Gastrocnemius medialis (tissue), 4 donors: ENCODE results near the gene MYO3B. TPM values are rescaled to one million over a fixed set of nuclear protein-coding genes. Genes with fewer than 3 reads are reported as not detected.
"Not testable (repeated sequence)": the region's sequence is repeated elsewhere in the genome, so short reads cannot be mapped to it uniquely, and the experiment has no call there.

Source experiments
- ATAC-seq, 2 donors: fragments of 150-250 bp; one replicate each; pipeline ENCODE4 v1.9.1; 2016
- DNase-seq, 2 donors: peaks; one replicate each; pipeline ENCODE4 v3.0.0-alpha.2; 2019
- H3K27ac ChIP-seq, 4 donors: fragments of 200-600 bp; sonication (generic); 1 replicate in 1 of 4; 2 replicates in 3 of 4; pipeline ENCODE4 v1.5.1; 2016 to 2018; ENCODE audit warnings: mild to moderate bottlenecking in 2 of 4, moderate library complexity in 1 of 4
- H3K27me3 ChIP-seq, 3 donors: fragments of 200-600 bp; sonication (generic) in 2 of 3; 1 replicate in 1 of 3; 2 replicates in 2 of 3; pipeline versions ENCODE4 v1.5.1 to v1.6.0; 2016 to 2019; ENCODE audit warnings: mild to moderate bottlenecking in 1 of 3, moderate library complexity in 1 of 3
- H3K36me3 ChIP-seq, 2 donors: fragments of 200-600 bp; sonication (generic) in 1 of 2; one replicate each; pipeline ENCODE4 v1.5.1; 2017 to 2018
- H3K4me1 ChIP-seq, 2 donors: fragments of 200-600 bp; sonication (generic) in 1 of 2; one replicate each; pipeline ENCODE4 v1.5.1; 2016 to 2017; ENCODE audit warnings: mild to moderate bottlenecking in 2 of 2
- H3K4me3 ChIP-seq, 4 donors: fragments of 200-600 bp; sonication (generic) in 3 of 4; 1 replicate in 1 of 4; 2 replicates in 3 of 4; pipeline ENCODE4 v1.5.1; 2016 to 2019; ENCODE audit warnings: mild to moderate bottlenecking in 2 of 4
- H3K9me3 ChIP-seq, 3 donors: fragments of 200-600 bp; sonication (generic) in 2 of 3; 1 replicate in 1 of 3; 2 replicates in 2 of 3; pipeline ENCODE4 v1.5.1; 2016 to 2019
- POLR2A ChIP-seq, 2 donors: fragments of 450-650 bp; IDR thresholded peaks; one replicate each; pipeline ENCODE4 v1.6.1; 2017; ENCODE audit warnings: antibody characterized with exemption in 2 of 2, mild to moderate bottlenecking in 2 of 2, moderate library complexity in 2 of 2
- in situ Hi-C, 4 donors: fragments of 200-750 bp; cut with MboI; loops; one replicate each; pipeline versions ENCODE4 v1.15.0 to v1.8.0; 2017; ENCODE audit warnings: low sequenced_read_pairs in 4 of 4
- intact Hi-C: fragments of 100-400 bp; cut with DNase I; formaldehyde crosslinking; loops from one replicate; pipeline ENCODE4 v1.15.1; 2023; ENCODE audit warnings: low total_unique reads
- total RNA-seq, 4 donors: library from RNA; depleted of rRNA; stranded (reverse); fragments of >200 nt; gene quantifications; one replicate each; pipeline versions ENCODE4 v1.1.0 to v1.2.3, GENCODE V29; 2016
- TF ChIP-seq, protein P1 (sequence below), 5 experiments: fragments of 450-650 bp in 3 of 5; fragments of 200-600 bp in 2 of 5; sonication (generic) in 2 of 5; IDR thresholded peaks in 4 of 5; conservative IDR thresholded peaks in 1 of 5; 1 replicate in 4 of 5; 2 replicates in 1 of 5; pipeline ENCODE4 v1.5.1; 2016 to 2019; ENCODE audit warnings: antibody characterized with exemption in 5 of 5, mild to moderate bottlenecking in 3 of 5, moderate library complexity in 3 of 5

Gene MYO3B
- total RNA-seq, 4 donors from 2014 or later, result 0.07 to 0.27 TPM; not detected in 2

DNA sequence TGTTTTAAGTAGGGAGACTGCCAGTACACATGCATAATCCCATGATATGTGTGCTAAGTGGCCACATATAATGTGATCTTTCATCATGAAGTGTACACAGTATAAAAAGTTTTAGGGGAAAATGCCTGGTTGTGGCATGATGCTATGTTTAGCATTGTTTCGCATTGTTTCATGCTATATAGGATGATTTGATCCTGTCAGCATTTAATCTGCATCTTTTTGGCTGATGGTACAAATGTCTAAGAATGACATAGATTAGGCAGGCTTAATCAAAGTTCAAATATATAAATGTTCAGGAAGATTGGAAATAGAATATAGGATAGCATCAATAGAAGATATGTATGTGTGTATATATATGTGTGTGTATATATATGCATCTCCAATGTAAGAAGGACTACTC lies 83.6 kb downstream of the MYO3B start:
- in situ Hi-C loops (no loop called here), intact Hi-C loops (no loop called here)
- no peaks in the 10 kb centered on the region for H3K4me1 ChIP-seq
- no peaks in the 10 kb centered on the region for H3K36me3 ChIP-seq
- H3K27me3 ChIP-seq, result no peaks in the 10 kb centered on the region
- ATAC-seq (no peak), DNase-seq (no peak)
- H3K4me3 ChIP-seq, result no peak overlapping the region
- TF ChIP-seq, protein P1, sequence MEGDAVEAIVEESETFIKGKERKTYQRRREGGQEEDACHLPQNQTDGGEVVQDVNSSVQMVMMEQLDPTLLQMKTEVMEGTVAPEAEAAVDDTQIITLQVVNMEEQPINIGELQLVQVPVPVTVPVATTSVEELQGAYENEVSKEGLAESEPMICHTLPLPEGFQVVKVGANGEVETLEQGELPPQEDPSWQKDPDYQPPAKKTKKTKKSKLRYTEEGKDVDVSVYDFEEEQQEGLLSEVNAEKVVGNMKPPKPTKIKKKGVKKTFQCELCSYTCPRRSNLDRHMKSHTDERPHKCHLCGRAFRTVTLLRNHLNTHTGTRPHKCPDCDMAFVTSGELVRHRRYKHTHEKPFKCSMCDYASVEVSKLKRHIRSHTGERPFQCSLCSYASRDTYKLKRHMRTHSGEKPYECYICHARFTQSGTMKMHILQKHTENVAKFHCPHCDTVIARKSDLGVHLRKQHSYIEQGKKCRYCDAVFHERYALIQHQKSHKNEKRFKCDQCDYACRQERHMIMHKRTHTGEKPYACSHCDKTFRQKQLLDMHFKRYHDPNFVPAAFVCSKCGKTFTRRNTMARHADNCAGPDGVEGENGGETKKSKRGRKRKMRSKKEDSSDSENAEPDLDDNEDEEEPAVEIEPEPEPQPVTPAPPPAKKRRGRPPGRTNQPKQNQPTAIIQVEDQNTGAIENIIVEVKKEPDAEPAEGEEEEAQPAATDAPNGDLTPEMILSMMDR (IDR thresholded peaks at IDR 0.05 in 4 of 5, conservative IDR thresholded peaks at IDR 0.05 in 1 of 5), result no peak
- peaks cover 0 to 4% (median 0%) of the 10 kb centered on the region in 3 donors for H3K9me3 ChIP-seq
- H3K27ac ChIP-seq, result no peak overlapping the region

DNA sequence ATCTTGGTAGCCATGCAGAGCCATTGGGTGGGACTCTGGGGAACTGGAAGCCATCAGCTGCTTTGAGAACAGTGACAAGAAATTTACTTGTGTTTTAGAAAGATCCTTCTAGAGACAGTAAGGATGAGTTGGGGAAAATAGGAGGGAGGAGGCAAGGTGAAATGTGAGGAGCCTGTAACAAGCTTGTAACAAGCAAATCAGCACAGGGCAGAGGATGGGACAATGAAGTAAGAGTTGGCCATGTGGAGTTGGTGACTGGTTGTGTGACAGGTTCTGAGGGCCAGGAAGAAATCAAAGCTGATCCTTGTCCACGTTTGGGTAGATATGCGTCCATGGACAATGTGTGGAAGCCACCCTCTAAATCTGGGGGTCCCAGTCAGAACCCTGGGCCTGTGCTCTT lies 84.4 kb downstream of the MYO3B start:
- H3K27ac ChIP-seq, result no peak overlapping the region
- TF ChIP-seq POLR2A (IDR thresholded peaks at IDR 0.05), result no peak
- TF ChIP-seq, protein P1 (IDR thresholded peaks at IDR 0.05 in 4 of 5, conservative IDR thresholded peaks at IDR 0.05 in 1 of 5), result no peak
- in situ Hi-C loops, result no loop called here

DNA sequence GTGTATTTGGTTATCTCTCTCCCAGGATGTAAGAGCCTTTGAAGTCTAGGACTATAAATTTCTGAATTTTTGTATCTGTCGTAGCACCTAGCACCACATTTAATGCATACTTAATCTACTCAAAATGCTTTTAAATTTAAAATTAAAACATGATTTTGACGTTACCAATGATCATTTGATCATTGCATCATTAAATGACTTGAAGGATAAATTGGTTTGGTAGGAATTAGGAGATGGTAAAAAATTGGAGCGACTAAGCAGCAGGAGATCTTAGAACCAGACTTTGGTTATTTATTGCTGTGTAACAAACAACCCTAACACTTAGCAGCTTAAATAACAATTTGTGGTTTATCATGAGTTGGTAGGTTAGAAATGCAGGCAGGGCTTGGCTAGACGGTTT lies 84.9 kb downstream of the MYO3B start:
- Histone ChIP-seq H3K36me3 (no peaks in the 10 kb centered on the region), H3K27me3 (no peaks in the 10 kb centered on the region), H3K4me1 (no peaks in the 10 kb centered on the region), H3K4me3 (no peak overlapping the region), H3K27ac (no peak overlapping the region), H3K9me3 (peaks cover 0 to 4% (median 0%) of the 10 kb centered on the region in 3 donors)
- no peak for ATAC-seq
- no peak for TF ChIP-seq POLR2A (IDR thresholded peaks at IDR 0.05)
- TF ChIP-seq, protein P1 (IDR thresholded peaks at IDR 0.05 in 4 of 5, conservative IDR thresholded peaks at IDR 0.05 in 1 of 5), result no peak
- no peak for DNase-seq
- intact Hi-C loops (no loop called here), in situ Hi-C loops (no loop called here)

More for the DNA sequence above, 84.4 kb downstream of the MYO3B start:
- Histone ChIP-seq H3K27me3 (no peaks in the 10 kb centered on the region), H3K4me3 (no peak overlapping the region), H3K9me3 (peaks cover 0 to 4% (median 0%) of the 10 kb centered on the region in 3 donors), H3K36me3 (no peaks in the 10 kb centered on the region), H3K4me1 (no peaks in the 10 kb centered on the region)
- intact Hi-C loops, result no loop called here
- DNase-seq (no peak), ATAC-seq (no peak)

DNA sequence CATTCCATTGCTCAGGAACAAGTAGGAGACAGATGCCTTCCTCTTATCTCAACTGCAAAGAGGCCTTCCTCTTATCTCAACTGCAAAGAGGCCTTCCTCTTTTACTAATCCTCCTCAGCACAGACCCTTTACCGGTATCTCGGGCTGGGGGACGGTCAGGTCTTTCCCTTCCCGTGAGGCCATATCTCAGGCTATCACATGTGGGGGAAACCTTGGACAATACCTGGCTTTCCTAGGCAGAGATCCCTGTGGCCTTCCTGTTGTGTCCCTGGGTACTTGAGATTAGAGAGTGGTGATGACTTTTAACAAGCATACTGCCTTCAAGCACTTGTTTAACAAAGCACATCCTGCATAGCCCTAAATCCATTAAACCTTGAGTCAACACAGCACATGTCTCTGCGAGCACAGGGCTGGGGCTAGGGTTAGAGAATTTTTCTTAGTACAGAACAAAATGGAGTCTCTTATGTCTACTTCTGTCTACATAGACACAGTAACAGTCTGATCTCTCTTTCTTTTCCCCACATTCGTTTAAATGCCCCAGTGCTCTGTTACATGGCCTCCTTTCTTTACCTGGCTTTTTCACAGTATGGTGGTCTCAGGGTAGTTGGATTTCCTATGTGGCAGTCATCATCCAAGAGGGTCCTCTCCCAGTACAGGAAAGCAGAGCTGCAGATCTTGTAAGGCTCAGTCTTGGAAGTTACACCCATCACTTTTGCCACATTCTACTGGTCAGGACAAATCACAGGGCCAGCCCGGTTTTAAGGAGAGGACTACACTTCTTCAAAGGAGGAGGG lies 86.0 kb downstream of the MYO3B start:
- ATAC-seq, in situ Hi-C loops, H3K4me3 ChIP-seq, H3K9me3 ChIP-seq, H3K27me3 ChIP-seq, intact Hi-C loops, H3K27ac ChIP-seq, DNase-seq, H3K4me1 ChIP-seq, H3K36me3 ChIP-seq: not testable (repeated sequence)

DNA sequence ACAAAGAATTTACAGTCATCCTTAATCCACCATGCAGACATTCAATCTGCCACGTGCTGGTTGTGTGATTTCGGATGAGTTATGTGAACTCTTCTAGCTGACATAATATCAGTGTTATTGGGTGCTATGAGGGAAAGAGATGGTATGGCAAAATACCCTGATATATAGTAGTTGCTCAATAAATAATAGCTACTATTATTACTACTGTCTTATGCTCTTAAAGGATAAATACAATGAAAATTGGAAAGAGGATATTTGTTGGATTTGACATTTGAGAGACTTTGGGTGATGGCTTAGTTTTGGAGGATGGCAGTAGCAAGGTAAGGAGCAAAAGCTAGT lies 86.5 kb downstream of the MYO3B start:
- Histone ChIP-seq H3K9me3 (peaks cover 0 to 4% (median 0%) of the 10 kb centered on the region in 3 donors), H3K27ac (no peak overlapping the region), H3K27me3 (no peaks in the 10 kb centered on the region), H3K36me3 (no peaks in the 10 kb centered on the region), H3K4me3 (no peak overlapping the region), H3K4me1 (no peaks in the 10 kb centered on the region)
- TF ChIP-seq, protein P1 (IDR thresholded peaks at IDR 0.05 in 4 of 5, conservative IDR thresholded peaks at IDR 0.05 in 1 of 5), result no peak
- no peak for TF ChIP-seq POLR2A (IDR thresholded peaks at IDR 0.05)
- no peak for ATAC-seq
- in situ Hi-C loops (no loop called here), intact Hi-C loops (no loop called here)
- no peak for DNase-seq
